ENCODE results near the gene EXOSC9.

GRCh38 chr4:121777625-121778024, 23.5 kb upstream of the EXOSC9 start:
- TF ChIP-seq YY1 (IDR thresholded peaks at IDR 0.05; ENCODE audit: insufficient read depth, insufficient read length) (no peak), SUZ12 (IDR thresholded peaks at IDR 0.05; ENCODE audit: extremely low read depth, insufficient read depth, insufficient read length) (no peak), ZNF274 (IDR thresholded peaks at IDR 0.05; ENCODE audit: low read depth, low read length) (no peak)

Measured in NT2/D1 (cell line).